ENCODE measurements around the gene LYSMD4.

The LYSMD4 gene

GRCh38 chr15:99706557-99707303 lies 26.5 kb downstream of the LYSMD4 start:
- peak; percentile 18 for DNase-seq (ENCODE audit: low spot score)

- DNase-seq (ENCODE audit: low spot score) = peak; percentile 80
Measured at GRCh38 chr15:99704444-99704838, 28.8 kb downstream of the LYSMD4 start.

GRCh38 chr15:99703603-99704443 lies 29.4 kb downstream of the LYSMD4 start:
- DNase-seq (ENCODE audit: low spot score) = peak; percentile 52

GRCh38 chr15:99702895-99703602 lies 30.2 kb downstream of the LYSMD4 start:
- DNase-seq (ENCODE audit: low spot score) = no peak

- no peak for DNase-seq (ENCODE audit: low spot score)
Measured at GRCh38 chr15:99696096-99696495, 37.1 kb downstream of the LYSMD4 start.

- DNase-seq (ENCODE audit: low spot score) = no peak
Measured at GRCh38 chr15:99692825-99693224, 40.4 kb downstream of the LYSMD4 start.

- no peak for DNase-seq (ENCODE audit: low spot score)
Measured at GRCh38 chr15:99686290-99686689, 46.9 kb downstream of the LYSMD4 start.

- peak; percentile 13 for DNase-seq (ENCODE audit: low spot score)
Measured at GRCh38 chr15:99683000-99683670, 50.1 kb downstream of the LYSMD4 start.

- DNase-seq (ENCODE audit: low spot score) = peak; percentile 26
Measured at GRCh38 chr15:99682455-99682854, 50.8 kb downstream of the LYSMD4 start.

- DNase-seq (ENCODE audit: low spot score) = no peak
Measured at GRCh38 chr15:99681990-99682389, 51.2 kb downstream of the LYSMD4 start.

GRCh38 chr15:99680276-99680675 lies 53.0 kb downstream of the LYSMD4 start:
- no peak for DNase-seq (ENCODE audit: low spot score)

GRCh38 chr15:99677540-99678134 lies 55.6 kb downstream of the LYSMD4 start:
- no peak for DNase-seq (ENCODE audit: low spot score)

Data from CD4-positive, alpha-beta T cell treated with Interleukin-2 at 100 ng/mL for 4 hours (primary cell).